NCI-H748 treated with DMSO at 0.1 percent for 48 hours (cell line): ENCODE results near the gene TYMP.

Experiments
- DNase-seq: peaks from one replicate; lab custom pipeline; 2025; lab: John Stamatoyannopoulos, UW

TYMP gene

GRCh38 chr22:50483556-50483955, 46.3 kb downstream of the TYMP start:
- no peak for DNase-seq

GRCh38 chr22:50483106-50483505, 46.7 kb downstream of the TYMP start:
- no peak for DNase-seq

DNA sequence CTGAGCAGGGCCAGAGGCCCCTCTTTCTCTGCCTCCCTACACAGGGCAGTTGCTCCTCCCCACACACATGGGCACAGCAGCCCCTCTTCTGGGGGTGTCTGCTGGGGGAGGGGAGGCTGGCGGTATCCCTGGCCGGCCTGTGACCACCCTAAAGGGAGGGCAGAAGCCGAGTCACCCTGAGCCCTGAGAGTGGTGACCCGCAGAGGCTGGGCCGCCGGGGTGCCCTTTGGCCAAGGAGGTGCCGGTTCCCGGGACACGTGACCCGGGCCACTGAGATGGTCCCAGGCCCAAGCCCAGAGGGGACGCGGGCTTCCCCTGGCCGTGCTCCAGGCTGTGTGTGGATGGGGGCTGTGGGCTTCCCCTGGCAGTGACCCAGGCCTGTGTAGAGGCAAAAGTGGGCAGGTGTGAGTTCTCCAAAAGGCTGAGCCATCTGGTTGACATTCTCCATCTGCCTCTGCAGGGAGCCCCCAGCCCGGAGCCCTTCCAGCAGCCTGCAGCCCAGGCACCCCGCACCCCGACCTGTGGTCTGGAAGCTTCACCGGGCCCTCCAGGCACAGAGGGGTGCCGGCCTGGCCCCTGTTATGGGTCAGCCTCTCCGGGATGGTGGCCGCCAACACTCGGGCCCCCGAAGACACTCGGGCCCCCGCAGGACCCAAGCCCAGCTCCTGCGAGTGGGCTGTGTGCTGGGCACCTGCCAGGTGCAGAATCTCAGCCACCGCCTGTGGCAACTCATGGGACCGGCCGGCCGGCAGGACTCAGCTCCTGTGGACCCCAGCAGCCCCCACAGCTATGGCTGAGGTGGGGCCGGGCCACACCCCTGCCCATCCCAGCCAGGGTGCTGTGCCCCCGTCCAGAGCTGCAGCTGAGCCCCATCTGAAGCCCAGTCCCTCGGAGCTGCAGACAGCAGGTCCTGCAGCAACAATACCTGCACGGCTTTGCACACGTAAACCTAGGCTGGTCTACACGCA, 47.4 kb downstream of the TYMP start:
- no peak for DNase-seq

DNA sequence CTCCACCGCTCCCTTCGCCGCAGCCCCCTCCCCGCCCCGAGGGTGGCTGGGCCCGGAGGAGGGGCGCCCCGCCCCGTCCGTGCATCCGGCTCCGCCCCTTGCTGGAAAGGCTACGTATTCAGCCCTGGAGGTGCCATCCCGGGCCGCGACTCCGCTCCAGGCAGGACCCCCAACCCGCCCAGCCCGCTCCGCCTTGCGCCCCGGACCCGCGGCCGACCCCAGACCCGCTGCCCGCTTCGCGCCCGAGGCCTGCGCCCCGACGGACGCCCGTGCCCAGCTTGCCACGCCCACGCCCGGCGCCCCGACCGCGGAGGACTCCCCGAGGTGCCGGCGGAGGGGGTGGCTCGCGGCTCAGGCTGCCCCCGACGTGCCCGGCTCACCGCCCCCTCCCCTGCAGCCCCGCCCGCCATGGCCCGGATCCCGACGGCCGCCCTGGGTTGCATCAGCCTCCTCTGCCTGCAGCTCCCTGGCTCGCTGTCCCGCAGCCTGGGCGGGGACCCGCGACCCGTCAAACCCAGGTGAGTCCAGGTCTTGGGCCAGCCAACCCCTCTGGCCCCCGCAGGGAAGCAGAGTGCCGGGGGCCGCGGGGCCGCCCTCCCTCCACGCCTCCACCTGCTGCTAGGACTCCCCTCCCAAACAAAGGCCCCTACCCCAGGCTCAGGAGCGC, 48.2 kb downstream of the TYMP start, which contains the start of gene ADM2:
TSS of gene ADM2 (plus strand) at position 104 of the 667 bp plus-strand sequence. CDS start at position 409, 305 bp downstream.
- DNase-seq = no peak

DNA sequence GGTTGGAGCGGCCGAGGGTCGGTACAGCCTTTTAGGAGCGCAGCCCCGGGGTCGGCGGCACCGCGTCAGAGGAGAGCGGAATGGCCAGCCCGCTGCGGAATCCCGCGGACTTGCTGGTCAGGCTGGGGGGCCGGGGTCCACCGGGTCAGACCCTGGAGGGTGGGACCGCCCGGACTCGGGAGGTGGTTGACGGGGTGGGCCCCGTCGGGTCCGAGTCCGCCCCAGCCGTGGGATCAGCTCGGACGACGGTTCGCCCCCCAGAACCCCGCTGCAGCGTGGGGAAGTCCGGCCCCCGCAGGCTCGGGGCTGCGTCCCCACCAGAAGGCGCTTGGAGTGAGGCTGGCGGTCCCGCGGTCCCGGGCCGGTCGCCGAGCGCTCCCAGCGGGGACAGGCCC, 48.8 kb downstream of the TYMP start:
- no peak for DNase-seq

DNA sequence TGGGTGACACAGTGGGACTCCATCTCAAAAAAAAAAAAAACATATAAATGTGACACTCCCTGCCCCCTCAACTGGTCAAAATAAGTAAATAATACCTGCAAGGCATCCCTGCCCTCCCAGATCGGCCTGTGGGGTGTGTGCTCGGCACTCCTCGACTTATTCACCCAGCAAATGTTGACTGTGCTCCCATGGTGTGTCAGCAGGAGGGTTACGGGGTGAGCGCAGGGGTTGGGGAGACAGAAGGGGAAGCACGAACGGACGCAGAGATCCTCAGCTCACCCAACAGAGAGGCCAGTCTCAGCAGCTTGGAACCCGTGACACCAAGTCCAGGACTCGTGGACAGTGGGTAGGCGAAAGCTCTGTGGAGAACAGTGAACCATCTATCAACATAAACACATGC, 50.1 kb downstream of the TYMP start:
- DNase-seq = no peak

- DNase-seq = no peak
Measured at GRCh38 chr22:50477923-50478322, 51.9 kb downstream of the TYMP start.

- DNase-seq = no peak
Measured at GRCh38 chr22:50476868-50477267, 52.9 kb downstream of the TYMP start.
